Measurements from ENCODE around the gene RFX1.

Gene RFX1

DNA sequence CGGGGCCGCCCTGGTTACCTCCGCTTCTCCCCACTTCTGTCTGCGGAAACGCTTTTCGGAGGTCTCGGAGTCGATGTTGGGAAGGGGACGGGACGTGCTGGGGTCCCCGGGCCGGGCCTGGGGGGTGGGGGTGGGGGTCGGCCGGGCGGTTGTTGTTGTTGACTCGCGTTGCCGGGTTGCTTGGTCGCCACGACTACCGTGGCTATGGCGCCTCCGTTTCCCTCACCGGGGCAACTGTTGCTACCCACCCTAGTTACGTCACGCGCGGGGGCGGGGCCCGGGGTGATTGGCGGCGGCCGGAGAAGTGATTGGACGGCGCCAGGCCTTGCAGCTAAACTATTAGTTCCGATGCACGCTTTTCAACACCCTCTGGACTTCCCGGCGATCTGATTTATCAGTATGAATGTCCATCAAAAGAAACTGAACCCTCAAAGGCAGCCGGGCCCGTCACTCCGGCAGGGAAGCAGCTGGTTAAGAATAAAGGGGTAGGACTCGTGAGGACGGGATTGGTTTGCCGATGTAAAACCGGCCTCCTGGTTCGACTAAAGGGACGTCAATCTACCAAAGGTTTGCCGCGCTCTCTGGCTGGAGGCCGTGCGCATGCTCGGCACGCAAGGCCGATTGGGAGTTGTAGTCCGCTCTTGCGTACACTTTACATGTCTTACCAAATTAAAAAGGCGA, at the start of gene RFX1:
RFX1 (minus strand) TSS at position 236 of the 681 bp plus-strand sequence. CDS start 12,477 bp downstream, outside the sequence.
- H3K4me3 ChIP-seq (ENCODE audit: low read depth, low read length): peak within 1 kb of the TSS; percentile 75
- TF ChIP-seq, protein P1, sequence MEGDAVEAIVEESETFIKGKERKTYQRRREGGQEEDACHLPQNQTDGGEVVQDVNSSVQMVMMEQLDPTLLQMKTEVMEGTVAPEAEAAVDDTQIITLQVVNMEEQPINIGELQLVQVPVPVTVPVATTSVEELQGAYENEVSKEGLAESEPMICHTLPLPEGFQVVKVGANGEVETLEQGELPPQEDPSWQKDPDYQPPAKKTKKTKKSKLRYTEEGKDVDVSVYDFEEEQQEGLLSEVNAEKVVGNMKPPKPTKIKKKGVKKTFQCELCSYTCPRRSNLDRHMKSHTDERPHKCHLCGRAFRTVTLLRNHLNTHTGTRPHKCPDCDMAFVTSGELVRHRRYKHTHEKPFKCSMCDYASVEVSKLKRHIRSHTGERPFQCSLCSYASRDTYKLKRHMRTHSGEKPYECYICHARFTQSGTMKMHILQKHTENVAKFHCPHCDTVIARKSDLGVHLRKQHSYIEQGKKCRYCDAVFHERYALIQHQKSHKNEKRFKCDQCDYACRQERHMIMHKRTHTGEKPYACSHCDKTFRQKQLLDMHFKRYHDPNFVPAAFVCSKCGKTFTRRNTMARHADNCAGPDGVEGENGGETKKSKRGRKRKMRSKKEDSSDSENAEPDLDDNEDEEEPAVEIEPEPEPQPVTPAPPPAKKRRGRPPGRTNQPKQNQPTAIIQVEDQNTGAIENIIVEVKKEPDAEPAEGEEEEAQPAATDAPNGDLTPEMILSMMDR (IDR thresholded peaks at IDR 0.05; ENCODE audit: low read depth, low read length): no peak
- in situ Hi-C loops (cut with HindIII; ENCODE audit: low sequenced_read_pairs): no loop called here
- peak; percentile 100 for DNase-seq (ENCODE audit: low read depth, low spot score)

DNA sequence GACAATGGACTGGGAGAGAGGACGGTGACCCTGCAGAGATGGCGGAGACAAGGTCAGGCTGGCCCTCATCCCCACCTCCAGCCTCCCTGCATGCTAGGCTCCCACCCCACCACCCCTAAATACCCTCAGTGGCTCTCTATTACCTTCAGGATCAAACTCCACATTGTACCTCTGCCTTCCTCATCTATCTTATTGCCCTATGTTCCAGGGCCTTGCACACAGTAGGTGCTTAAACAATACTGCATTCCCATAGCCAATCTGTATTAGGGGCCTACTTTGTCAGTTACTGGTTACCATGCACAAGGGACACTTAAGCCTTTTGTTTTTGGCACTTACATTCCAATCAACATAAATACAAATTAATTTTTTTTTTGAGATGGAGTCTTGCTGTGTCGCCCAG, 49.3 kb upstream of the RFX1 start:
- H3K4me3 ChIP-seq (ENCODE audit: low read depth, low read length): no peak overlapping the region
- DNase-seq (ENCODE audit: low read depth, low spot score): no peak
- in situ Hi-C loops (cut with HindIII; ENCODE audit: low sequenced_read_pairs): no loop called here
- TF ChIP-seq, protein P1 (IDR thresholded peaks at IDR 0.05; ENCODE audit: low read depth, low read length): no peak

DNA sequence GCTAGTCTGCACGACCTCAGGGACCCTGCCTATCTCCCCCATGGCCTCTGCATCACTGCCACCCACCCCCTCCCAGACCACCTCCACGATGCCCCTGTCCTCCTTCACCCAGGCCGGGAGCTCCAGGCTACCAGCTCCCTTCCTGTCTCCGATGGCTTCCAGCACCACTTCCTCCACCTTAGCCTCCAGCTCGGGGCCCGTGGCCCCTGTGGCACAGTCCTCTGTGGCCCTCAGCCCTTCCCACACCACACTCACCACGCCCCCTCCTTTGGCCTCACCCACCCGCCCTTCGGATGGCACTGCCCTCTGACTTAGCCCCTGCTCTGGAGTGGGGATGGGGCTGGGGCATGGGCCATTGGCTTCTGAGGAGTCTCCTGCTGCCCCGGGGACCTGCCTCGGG, 48.6 kb upstream of the RFX1 start:
- H3K4me3 ChIP-seq (ENCODE audit: low read depth, low read length): no peak overlapping the region
- TF ChIP-seq, protein P1 (IDR thresholded peaks at IDR 0.05; ENCODE audit: low read depth, low read length): no peak
- no peak for DNase-seq (ENCODE audit: low read depth, low spot score)
- in situ Hi-C loops (cut with HindIII; ENCODE audit: low sequenced_read_pairs): no loop called here

DNA sequence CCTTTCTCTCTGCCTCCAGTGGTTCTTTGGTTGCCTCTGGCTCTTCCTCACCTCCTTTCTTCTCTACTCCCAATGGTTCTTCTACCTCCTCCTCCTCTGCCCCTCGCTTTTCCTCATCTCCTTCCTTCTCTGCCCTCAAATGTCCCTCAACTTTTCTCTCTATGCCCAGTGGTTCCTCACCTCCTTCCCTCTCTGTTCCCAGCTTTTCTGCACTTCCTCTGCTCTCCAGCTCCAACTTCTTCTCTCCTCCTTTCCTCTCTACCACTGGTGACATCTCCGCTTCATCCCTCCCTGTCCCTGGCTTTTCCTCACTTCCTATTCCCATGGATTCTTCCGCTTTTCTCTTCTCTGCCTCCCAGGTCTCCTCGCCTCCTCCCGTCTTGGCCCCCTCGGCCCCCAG, 48.0 kb upstream of the RFX1 start:
- in situ Hi-C loops (cut with HindIII; ENCODE audit: low sequenced_read_pairs): no loop called here
- DNase-seq (ENCODE audit: low read depth, low spot score): no peak
- H3K4me3 ChIP-seq (ENCODE audit: low read depth, low read length): no peak overlapping the region
- TF ChIP-seq, protein P1 (IDR thresholded peaks at IDR 0.05; ENCODE audit: low read depth, low read length): no peak

DNA sequence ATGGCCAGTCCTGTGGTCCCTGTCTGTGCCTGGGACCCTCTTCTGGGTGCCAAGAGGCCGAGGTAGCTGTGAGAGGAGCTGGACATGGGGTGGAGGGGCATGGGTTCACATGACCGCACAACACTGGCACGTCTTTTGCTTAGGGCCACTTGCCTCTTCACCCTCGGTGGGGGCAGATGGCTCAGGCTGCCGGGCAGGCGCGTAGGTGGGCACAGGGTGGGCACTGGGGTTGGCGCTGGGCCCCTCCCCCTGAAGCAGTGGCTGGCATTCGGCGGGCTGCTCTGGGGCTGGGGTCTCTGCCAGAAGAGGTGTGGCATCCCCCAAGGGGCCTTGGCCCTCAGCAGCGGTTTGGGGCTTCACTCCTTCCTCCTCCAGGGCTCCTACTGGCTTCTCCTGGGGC, 47.4 kb upstream of the RFX1 start:
- in situ Hi-C loops (cut with HindIII; ENCODE audit: low sequenced_read_pairs): no loop called here
- no peak overlapping the region for H3K4me3 ChIP-seq (ENCODE audit: low read depth, low read length)
- TF ChIP-seq, protein P1 (IDR thresholded peaks at IDR 0.05; ENCODE audit: low read depth, low read length): no peak
- no peak for DNase-seq (ENCODE audit: low read depth, low spot score)

DNA sequence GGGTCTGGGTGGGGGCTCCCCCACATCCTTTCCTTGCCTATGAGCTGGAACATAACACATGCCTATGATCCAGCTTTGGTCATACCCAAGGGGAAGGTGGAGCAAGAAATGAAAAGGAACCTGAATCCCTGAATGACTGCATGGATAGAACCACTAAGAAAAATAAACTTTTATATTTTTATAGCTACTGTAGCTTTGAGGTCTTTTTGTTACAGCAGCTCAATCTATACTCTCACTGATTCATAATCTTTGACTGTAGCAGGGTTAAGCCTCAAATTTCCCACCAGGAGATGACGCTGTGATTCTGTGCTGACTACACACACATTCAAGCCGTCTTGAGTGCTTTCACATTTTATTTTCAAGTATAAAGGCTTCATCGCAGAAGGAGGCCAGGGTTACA, 46.9 kb upstream of the RFX1 start:
- no peak for DNase-seq (ENCODE audit: low read depth, low spot score)
- in situ Hi-C loops (cut with HindIII; ENCODE audit: low sequenced_read_pairs): no loop called here
- TF ChIP-seq, protein P1 (IDR thresholded peaks at IDR 0.05; ENCODE audit: low read depth, low read length): no peak
- no peak overlapping the region for H3K4me3 ChIP-seq (ENCODE audit: low read depth, low read length)
